Measurements from ENCODE around the gene PPP2R1A.

Gene PPP2R1A

GRCh38 chr19:52189735-52190486 lies at the start of gene PPP2R1A:
TSS of gene PPP2R1A (plus strand) at chr19:52190052. CDS start at chr19:52190097, 45 bp downstream.
- DNase-seq (ENCODE audit: low read depth): peak; percentile 96

DNA sequence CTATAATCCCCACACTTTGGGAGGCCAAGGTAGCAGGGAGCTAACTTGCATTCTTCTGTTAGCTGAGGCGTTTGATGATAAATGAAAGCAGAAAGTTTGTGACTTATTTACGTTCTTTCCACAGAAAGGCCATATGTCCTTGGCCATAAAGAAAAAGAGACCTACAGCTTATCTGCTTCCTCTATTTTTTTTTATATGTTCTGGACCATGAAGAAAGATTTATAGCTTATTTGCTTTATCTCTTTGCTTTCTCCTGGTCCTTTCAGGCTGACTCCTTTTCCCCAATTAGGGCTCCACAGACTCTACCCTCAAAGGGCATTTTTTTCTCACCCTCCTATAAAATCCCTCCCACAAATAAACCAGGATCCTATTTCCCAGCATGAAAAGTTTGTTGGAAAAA lies 48.6 kb upstream of the PPP2R1A start:
- DNase-seq (ENCODE audit: low read depth): no peak

GRCh38 chr19:52142001-52142595 lies 47.8 kb upstream of the PPP2R1A start:
- DNase-seq (ENCODE audit: low read depth): no peak

GRCh38 chr19:52148256-52148655 lies 41.6 kb upstream of the PPP2R1A start:
- no peak for DNase-seq (ENCODE audit: low read depth)

DNA sequence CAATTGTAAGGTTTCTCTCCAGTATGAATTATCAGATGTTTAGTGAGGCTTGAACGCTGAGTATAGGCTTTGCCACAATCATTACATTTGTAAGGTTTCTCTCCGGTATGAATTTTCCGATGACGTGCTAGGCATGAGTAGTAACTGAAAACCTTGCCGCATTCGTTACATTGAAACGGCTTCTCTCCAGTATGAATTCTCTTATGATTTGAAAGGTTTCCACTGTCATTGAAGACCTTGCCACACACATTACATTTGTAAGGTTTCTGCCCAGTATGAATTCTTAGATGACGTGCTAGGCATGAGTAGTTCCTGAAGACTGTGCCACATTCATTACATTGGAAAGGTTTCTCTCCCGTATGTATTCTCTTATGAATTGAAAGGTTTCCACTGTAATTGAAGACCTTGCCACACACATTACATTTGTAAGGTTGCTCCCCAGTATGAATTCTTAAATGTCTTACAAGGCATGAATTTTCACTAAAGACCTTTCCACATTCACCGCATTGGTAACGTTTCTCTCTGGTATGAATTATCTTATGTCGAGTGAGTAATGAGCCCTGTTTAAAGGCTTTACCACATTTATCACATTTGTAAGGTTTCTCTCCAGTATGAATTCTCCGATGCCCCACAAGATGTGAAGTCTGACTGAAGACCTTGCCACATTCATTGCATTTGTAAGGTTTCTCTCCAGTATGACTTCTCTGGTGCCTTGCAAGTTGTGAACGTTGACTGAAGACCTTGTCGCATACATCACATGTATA lies 34.1 kb upstream of the PPP2R1A start:
- no peak for DNase-seq (ENCODE audit: low read depth)

- no peak for DNase-seq (ENCODE audit: low read depth)
These were observed 19.5 kb upstream of the PPP2R1A start for GRCh38 chr19:52170304-52170703.

DNA sequence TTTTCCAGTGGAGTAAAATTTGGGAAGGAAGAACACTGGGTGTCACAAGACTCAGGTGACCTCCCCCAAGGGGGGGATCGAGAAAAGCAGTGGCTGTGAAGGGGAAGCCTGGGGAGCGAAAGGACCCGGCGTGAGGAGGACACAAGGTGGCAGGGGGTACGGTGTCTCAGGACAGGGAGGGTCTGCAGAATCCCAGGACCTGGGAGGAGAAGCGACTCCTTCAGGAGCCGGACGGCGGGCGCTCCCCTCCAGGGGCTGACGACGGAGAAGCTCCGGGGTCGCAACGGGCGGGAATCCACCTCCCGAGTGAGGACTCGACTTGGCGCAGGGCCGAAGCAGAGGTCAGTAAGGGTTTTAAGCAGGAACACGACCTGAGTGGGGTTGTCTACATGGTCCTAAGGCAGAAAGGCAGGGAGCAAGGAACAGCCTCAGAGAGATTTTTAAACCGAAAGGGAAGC lies 19.0 kb upstream of the PPP2R1A start:
- no peak for DNase-seq (ENCODE audit: low read depth)

- DNase-seq (ENCODE audit: low read depth): peak; percentile 66
These were observed 18.3 kb upstream of the PPP2R1A start, which contains the start of gene ZNF836 for GRCh38 chr19:52171321-52172169. TSS of gene ZNF836 (minus strand) at chr19:52171621. CDS start at chr19:52168072, 3,549 bp downstream.

GRCh38 chr19:52172347-52172746 lies 17.5 kb upstream of the PPP2R1A start:
- no peak for DNase-seq (ENCODE audit: low read depth)

DNA sequence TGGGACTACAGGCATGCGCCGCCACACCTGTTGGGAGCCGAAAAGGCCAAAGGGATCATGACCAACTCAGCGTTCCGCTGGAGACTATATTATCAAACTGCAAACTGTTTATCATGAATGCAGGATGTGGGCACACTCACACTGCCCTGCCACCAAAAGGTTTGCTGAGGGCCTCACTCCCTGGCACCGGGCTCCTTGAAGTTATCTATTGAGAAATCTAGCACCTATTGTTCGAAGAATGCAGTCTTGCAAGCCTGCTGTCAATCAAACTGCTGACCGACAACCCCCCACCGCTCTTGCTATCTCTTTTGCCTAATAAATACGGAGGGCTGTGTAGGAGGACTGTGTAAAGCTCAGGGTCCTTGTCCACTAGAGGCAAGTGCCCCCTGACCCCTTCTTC lies 13.3 kb upstream of the PPP2R1A start:
- no peak for DNase-seq (ENCODE audit: low read depth)

DNA sequence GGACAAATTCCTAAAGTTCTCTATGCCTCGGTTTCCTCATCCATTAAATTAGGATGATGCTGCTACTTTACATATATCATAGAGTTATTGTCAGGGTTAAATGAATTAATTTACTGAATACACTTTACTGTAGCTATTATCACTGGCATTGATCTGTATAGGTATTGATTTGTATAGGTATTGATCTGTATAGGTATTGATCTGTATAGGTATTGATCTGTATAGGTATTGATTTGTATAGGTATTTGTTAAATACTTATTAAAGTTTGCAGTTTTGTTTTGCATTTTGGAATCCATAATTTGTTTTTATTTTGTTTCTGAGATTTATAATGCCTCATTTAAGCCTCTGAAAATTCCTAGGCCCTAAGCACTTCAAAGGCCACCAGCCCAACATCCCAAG lies 2.4 kb upstream of the PPP2R1A start:
- no peak for DNase-seq (ENCODE audit: low read depth)

DNA sequence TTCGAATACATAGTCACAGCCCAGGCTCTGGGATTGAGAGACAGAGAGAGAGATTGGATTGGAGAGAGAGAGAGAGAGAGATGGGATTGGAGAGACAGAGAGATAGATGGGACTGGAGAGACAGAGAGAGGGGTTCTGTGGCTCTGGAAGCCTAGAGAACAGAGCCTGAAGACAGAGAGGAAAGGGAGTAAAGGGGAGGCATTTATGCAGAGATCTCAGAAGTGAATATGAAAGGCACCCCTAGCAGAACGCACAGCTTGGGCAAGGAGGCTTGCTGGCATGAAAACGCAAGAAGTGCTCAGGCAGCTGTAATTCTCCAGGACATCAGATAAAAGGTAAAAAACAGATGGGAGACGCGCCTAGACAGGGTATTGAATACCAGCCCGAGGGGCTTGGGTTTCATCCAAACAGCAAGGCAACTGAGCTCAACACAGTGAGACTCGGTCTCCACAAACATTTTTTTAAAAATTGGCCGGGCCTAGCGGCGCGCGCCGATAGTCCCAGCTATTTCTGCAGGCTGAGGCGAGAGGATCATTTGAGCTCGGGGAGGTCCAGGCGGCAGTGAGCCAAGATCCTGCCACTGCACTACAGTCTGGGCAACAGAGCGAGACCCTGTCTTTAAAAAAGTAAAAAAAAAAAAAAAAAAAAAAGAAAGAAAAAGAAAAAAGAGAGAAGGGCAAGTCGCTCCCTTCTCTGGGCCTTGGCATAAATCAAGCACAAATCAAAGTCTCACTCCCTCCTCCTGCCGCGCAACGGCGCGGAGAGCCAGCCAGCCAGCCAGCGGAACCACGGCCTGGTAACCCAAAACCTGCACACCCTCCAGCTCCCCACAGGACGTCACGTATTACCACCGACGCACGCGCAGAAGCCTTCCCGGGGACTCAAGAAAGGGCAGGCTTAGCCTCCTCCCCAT lies 774 bp upstream of the PPP2R1A start:
- DNase-seq (ENCODE audit: low read depth): no peak

DNA sequence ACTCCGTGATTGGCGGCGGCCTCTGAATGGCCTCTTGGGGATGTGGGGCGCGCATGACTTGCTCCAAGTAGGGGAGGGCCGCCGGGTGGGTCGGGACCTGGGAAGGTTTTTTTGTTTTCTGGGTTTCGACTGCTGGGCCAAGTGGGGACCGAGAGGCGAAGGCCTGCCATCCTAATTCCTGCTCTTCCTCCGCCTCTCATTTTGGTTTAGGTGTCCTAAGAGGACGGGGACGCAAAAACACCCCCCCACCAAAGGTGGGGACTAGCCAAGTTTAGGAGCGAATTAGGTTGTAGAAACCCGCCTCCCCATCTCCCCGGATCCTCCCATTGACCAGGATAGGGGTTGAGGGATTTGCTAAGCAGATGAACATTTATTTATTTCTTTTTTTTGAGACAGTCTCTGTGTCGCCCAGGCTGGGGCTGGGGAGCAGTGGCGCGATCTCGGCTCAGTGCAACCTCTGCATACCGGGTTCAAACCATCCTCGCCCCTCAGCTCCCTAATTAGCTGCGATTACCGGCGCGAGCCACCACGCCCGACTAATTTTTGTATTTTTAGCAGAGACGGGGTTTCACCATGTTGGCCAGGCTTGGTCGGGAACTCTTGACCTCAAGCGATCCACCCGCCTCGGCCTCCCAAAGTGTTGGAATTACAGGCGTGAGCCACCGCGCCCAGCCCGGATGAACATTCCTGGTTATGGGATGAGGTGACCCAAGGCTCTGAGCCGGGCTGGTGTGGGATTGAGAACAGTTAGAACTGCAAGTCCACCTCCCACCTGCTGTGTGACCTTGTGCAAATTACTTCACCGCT lies 838 bp downstream of the PPP2R1A start:
- no peak for DNase-seq (ENCODE audit: low read depth)

DNA sequence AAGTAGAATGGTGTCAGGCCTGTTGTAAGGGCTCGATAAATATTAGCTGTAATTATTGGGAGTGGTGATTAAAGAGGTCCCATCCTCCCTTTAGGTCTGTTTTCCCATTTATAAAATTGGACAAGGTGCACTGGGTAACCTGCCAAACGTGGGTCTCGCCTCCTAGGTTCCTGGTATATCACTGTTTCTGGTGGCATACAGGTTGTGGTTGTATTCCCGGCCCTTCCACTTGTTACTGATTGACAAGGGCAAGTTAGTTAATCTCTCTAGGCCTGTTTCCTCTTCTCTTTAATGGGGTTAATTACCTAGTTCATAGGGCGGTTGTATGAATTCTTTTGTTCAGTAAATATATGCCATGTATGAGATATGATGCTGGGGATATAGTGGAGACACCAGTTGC lies 1.5 kb downstream of the PPP2R1A start:
- no peak for DNase-seq (ENCODE audit: low read depth)

DNA sequence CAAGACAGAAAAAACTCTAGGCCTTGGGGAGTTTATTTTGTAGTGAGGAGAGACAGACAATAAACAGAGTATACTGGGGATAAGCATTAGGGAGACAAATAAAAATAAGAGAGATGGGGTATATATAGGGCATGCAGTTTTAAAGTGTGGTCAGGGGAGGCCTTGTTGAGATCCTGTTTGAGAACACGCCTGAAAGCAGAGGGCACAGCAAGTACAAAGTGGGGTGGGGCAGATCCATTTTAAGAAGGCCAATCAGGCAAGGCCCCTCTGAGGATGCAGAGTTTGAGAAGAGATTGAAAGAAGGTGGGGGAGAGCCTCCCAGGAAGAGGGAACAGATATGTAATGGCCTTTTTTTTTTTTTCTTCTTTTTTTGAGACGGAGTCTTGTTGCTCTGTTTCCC lies 2.1 kb downstream of the PPP2R1A start:
- no peak for DNase-seq (ENCODE audit: low read depth)

DNA sequence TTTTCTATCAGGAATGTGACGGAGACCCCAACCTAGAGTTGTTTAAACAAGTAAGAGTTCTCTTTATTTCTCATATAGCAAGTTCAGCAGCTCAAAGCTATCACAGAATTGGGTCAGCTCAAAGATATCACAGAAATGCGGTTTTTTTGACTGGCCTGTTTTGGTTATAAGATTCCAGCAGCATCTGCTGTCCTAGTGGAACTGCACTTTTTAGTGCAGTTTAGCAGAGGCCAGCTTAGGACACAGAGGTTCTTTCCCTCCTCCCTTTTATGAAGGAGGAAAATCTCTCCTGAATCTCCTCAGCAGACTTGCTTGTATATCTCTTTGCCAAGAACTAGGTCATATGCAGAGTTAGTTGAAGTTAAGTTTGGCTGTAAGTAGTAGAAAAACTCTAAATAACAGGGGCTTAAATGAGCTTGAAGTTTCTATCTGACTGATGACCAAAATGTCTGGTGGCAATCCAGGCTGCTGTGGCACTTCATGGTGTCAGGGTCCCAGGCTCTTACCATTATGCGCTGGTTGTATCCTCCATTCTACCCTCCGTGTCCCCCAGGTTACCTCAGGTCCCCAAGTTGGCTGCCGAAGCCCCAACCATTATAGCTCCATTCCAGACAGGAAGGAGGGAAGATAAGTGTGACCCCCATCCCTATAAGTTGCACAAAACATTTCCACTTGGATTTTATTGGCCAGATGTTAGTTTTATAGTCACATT lies 6.6 kb downstream of the PPP2R1A start:
- no peak for DNase-seq (ENCODE audit: low read depth)

DNA sequence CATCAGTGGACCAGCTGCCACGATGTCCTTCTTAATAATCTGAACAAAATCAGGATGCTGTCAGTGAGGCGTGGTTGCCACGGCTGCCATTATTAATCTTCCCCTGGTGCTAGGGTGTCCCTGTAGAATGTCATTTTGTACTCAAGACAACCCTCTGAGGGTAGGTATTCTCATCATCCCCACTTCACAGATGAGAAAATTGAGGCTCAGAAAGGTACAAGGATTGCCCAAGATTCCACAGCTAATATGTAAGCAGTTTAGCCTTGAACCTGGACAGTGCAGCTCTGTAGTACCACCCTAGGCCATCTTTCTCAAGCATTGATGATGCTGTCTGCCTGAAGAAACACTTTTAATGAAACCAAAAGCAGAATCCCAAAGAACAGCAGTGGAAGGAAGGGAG lies 8.1 kb downstream of the PPP2R1A start:
- DNase-seq (ENCODE audit: low read depth): no peak

DNA sequence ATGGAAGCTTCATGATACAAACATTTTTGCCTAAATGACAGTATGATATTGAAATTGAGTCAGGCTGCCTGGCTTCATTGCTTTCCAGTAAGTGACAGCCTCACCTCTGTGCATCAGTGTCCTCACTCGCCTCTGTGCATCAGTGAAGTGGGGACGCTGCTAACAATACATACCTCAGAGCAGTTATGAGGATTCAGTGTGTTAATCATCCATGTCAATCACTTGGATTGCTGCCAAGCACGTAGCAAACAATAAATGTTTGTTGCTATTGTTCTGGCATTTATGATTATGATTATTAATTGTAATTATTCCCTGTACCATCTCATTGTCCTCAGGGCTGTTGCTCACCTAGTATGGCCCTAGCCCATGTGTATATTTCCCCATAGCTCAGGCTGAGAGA lies 8.8 kb downstream of the PPP2R1A start:
- no peak for DNase-seq (ENCODE audit: low read depth)

DNA sequence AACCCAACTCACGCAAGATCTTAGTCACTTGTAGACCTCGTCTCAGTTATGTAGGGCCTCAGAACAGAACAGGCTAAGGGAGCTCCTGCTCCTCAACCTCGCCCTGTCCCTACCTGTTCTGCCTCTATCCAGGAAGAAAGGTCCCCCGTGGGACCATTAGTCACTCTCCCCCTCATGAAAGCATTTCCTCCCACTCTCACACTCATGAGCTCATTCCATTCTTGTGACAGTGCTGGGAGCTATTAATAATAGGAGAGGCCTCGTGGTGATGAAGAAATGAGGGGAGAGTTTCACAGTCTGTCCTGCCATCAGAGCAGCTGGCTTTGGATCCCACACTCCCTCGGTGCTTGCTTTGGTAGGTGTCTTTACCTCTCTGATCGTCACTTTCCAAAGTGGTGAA lies 10.2 kb downstream of the PPP2R1A start:
- no peak for DNase-seq (ENCODE audit: low read depth)

Measured in stimulated activated CD8-positive, alpha-beta memory T cell treated with anti-CD3 and anti-CD28 coated beads, Interleukin-15, amount 100 ng/mL, for 24 hours (primary cell).